ENCODE measurements around the gene KLHL28.

The KLHL28 gene

GRCh38 chr14:44959538-44959937 lies 2.2 kb downstream of the KLHL28 start:
- no peak for DNase-seq

GRCh38 chr14:44956866-44957265 lies 4.9 kb downstream of the KLHL28 start:
- no peak for DNase-seq

- DNase-seq: no peak
Measured at GRCh38 chr14:44955528-44955927, 6.2 kb downstream of the KLHL28 start.

GRCh38 chr14:44954750-44955149 lies 7.0 kb downstream of the KLHL28 start:
- DNase-seq: no peak

GRCh38 chr14:44952391-44953110 lies 9.2 kb downstream of the KLHL28 start:
- DNase-seq: no peak

DNA sequence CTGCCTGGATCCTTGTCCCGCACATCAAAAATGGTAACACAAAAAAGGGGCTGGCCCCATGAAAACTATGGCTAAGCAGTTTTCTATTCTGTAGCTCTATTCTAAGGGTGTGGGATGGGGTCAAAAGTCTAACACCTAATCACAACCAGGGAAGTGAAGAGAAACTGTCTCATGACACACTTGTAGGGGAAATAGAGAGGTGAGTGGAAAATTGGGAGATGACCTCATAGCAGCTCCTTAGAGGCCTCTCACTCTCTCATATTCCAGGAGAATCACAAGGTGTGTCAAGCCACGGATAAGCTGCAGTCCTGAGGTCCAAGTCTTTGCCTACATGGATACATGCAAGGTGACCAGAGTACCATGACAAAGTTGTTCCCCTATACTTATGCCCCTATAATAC lies 10.7 kb downstream of the KLHL28 start:
- DNase-seq: no peak

GRCh38 chr14:44945264-44945663 lies 16.5 kb downstream of the KLHL28 start:
- DNase-seq: no peak

DNA sequence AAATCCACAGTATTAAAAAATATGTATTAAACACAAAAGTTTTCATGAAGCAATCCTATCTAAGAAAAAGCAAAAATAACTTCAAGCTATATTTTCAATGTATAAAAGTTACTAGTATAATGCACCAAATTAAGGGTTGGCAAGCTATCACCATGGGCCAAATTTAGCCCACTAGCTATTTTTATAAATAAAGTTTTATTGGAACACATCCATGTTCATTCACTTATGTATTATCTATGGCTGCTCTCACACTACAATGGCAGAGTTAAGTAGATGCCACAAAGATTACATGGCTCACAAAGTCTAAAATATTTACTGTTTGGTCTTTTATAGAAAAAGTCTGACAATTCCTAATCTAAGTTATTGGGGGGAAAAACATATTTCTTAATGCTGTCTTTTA lies 17.6 kb downstream of the KLHL28 start:
- DNase-seq: no peak

DNA sequence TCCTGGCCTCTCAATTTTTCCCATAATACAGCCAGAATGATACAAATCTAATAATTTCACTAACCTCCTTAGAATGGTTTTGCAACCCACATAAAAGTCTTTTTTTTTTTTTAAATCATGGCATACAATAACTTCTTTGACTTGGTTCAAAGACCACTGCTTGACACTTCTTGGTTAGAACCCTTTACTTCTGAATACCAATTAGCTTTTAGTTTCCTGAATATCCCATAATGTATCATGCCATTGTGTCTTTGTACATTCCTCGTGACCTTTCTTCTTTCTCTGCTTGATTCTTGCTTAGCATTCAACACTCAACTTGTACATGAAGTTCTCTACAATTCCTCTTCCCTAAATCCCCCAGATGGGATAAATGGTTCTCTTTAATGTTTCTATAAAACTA lies 19.3 kb downstream of the KLHL28 start:
- DNase-seq: no peak

- no peak for DNase-seq
Measured at GRCh38 chr14:44941591-44941990, 20.2 kb downstream of the KLHL28 start.

- DNase-seq: no peak
Measured at GRCh38 chr14:44940944-44941343, 20.8 kb downstream of the KLHL28 start.

DNA sequence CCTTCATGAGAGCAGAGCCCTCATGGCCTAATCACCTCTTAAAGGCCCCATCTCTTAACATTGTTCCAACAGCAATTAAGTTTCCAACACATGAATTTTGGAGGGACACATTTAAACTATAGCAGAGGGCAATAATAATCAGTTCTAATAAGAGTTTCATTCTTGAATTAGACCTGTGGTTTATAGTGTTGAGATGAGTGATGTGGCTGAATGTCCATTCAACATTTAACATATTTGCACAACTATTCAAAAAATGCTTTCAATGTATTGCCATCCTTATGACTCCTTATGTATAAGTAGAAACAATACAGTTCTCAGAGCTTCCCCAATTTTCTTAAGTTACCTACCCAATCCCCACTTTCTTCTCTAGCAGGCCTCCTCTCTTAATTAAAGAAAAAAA lies 21.5 kb downstream of the KLHL28 start:
- DNase-seq: no peak

- no peak for DNase-seq
Measured at GRCh38 chr14:44937547-44937946, 24.2 kb downstream of the KLHL28 start.

DNA sequence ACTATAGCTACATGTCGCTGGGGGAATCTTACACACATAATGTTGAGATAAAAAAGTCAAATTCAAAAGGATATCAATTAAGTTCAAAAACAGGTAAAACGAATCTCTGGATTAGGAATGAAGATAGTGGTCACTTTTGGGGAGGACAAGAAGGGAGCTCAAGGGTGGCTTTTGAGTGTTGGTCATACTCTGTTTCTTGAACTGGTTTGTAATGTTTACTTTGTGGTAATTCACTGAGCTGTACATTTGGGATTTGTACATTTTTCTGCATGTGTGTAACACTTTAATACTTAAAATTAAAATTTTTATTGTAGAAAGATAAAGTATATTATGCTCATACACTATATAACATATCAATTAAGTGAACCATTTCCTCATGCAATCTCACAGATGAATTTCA lies 26.6 kb downstream of the KLHL28 start:
- DNase-seq: no peak

DNA sequence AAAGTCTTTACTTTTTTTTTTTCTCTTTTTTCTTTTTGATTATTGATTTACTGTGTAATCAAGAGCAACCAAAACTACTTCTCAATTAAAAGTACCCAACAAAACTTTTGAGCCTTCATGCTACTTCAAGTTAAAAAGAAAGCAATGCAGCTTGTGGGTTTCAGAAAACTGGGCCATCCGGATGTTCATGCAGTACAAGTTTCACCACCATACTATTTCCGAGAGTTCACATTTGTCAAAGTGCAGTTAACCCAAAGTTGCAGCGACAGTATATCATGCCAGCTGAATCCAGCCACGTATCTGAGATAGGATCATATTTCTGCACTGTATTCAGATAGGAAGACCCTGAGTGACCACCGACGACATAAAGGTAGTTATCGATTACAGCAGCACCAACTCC lies 33.0 kb downstream of the KLHL28 start:
- no peak for DNase-seq

DNA sequence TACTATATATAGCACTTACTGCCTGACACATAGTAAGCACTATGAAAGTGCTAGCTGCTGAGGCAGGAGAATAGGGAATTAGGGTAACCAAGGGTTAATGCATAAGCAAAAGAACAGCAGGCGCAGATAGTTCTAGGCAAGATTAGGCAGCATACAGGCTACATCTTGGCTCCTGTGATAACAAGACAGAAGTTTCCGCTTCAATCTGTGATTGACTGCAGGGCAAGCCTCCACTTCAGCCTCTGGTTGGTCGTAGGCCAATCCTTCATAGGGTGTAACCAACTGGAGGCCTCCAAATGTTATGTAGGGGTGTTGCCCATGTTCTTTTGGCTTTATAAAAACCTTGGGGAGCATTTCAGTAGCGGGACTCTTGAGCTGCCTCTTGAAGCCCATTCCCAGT lies 46.9 kb downstream of the KLHL28 start:
- no peak for DNase-seq

- peak; percentile 11 for DNase-seq
Measured at GRCh38 chr14:44912041-44912869, 49.5 kb downstream of the KLHL28 start.

GRCh38 chr14:44910821-44911220 lies 50.9 kb downstream of the KLHL28 start:
- DNase-seq: no peak

- DNase-seq: no peak
Measured at GRCh38 chr14:44901696-44902095, 60.1 kb downstream of the KLHL28 start.

DNA sequence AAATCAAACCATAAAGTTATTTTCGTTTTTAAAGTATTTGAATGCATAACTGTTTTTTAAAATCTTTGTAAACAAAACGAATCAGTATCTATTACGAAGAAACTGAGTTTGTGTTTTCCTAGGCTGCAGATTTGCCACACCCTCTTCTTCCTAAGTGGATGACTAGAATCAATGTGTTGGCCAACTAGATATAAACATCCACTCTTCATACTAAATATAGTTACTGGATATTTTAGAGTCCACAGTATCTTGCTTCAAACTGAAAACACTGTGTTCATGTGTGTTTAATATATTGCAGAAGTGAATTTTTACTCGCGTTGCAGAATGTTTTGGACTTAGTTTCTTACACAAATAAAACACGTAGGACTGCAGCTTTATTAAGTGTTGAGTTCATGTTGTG lies 63.2 kb downstream of the KLHL28 start:
- DNase-seq: no peak

- DNase-seq: no peak
Measured at GRCh38 chr14:44897845-44898151, 63.9 kb downstream of the KLHL28 start.

DNA sequence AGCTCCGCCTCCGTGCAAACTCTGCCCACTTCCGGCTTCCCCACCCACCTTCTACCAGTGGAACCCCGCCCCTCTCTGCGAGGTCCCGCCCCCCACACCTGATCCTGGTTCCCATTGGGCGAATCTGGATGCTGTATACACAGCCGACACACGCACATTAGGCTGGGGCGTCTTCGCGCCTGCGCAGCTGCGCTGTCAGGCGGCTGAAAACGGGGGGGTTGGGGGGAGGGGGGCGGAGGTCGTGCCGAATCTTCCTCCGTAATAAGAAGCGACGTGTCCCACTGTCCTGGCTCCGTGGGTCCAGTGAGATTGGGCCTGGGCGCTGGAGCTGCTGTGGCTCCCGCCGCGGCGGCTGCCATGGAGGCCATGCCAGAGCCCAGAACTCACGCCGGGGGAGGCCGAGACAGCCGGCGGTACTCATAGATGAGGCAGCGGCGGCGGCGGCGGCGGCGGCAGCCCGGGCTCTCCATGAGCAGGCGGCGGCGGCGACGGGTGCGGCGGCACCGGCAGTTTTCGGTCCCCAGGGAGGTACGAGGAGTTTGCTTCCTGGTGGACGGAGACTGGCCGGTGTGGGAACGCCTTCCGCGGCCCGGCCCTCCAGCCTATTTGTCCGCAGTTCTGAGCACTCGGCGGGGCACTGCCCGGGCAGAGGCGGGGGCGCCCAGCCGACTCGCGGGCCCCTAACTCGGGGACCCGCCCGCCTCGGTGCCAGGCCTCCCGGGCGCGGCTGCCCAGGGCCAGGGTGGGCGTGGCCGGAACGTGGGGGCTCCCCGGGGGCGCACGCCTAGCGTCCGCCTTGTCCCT lies 64.5 kb downstream of the KLHL28 start:
- DNase-seq: peak; percentile 98

DNA sequence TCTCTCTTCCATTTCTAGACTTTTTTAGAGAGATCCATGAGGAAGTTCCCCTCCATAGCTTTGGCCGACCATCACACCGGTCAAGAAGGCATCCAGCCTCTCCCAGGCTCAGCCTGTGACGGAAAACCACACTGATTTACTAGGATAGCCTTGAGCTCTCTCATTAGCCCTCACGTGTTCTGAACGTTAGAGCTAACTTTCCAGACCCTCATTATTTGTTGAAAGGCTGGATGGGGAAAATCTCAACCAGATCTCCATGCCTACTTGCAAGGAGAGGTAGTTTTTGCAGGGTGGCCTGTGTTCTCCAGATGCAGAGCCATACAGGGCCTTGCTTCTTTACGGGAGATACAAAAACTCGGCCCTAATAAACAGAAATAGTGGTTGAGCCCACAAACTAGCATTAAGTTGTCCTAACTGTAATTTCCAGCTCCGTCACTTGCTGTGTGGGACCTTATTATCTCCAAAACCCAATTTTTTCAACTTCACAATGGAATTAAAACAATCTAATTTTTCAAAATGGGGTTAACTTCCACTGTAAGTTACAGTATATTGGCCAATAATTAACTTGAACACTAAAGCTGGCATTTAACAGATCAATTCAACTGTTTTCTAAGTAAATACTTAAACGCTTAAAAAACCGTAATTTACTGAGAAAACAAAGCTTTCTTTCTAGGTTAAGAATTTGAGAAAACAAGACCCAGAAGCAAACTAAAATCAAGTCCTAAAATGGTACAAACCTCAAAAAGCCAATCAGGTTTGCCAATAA lies 65.3 kb downstream of the KLHL28 start:
- DNase-seq: no peak
